HG03571 (cell line): ENCODE data around the gene TM9SF1.

Experiments
- ATAC-seq: cut with Tn5 transposase; IDR thresholded peaks from one replicate; pipeline ENCODE4 v1.9.1; 2021; ENCODE audit not compliant: unreplicated experiment

TM9SF1 gene, protein sequence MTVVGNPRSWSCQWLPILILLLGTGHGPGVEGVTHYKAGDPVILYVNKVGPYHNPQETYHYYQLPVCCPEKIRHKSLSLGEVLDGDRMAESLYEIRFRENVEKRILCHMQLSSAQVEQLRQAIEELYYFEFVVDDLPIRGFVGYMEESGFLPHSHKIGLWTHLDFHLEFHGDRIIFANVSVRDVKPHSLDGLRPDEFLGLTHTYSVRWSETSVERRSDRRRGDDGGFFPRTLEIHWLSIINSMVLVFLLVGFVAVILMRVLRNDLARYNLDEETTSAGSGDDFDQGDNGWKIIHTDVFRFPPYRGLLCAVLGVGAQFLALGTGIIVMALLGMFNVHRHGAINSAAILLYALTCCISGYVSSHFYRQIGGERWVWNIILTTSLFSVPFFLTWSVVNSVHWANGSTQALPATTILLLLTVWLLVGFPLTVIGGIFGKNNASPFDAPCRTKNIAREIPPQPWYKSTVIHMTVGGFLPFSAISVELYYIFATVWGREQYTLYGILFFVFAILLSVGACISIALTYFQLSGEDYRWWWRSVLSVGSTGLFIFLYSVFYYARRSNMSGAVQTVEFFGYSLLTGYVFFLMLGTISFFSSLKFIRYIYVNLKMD

DNA sequence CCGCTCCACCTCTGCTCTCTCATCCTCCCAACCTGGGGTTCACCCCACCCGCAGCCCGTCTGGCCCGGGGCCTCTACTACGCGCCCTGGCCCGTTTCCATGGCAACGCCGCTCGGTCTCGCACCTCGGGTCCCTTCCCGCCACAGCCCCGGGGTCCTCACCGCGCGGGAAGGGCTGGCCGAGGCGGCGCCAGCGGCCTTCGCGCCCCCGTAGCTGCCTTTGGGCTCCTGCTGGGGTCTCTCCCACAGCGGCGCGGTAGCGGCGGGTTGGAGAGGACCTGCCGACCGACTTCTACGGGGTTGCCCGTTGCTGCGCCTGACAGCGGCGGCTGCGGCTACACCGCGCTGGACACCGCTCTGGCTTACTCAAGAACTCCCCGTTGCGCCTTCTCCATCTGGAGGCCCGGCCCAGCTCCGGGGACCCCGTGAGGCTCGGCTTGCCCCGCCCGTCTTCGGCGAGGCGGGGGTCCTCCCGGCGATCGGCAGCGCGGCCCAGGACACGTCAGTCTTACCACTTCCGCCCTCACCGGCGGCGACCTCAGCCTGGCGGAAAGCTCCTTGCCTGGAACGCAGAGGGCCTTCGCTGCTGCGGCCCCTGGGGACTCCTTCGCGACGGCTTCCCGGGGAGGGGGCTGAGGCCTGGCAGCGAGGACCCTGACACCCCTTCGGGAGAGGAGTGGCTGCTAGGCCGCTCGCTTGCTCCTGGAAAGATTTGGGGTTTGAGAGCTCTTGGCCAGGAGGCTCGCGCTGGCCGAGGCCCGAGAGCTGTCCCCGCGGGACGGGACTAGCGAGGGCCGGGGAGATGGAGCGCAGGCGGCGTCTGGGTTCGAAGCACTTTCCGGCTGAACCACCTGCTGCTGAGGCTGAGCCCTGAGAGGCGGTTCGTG lies at the start of gene TM9SF1:
Gene TM9SF1 (minus strand): TSS at position 256 of the 885 bp plus-strand sequence. CDS start 422 bp downstream, outside the sequence.
- peak; percentile 75 for ATAC-seq

DNA sequence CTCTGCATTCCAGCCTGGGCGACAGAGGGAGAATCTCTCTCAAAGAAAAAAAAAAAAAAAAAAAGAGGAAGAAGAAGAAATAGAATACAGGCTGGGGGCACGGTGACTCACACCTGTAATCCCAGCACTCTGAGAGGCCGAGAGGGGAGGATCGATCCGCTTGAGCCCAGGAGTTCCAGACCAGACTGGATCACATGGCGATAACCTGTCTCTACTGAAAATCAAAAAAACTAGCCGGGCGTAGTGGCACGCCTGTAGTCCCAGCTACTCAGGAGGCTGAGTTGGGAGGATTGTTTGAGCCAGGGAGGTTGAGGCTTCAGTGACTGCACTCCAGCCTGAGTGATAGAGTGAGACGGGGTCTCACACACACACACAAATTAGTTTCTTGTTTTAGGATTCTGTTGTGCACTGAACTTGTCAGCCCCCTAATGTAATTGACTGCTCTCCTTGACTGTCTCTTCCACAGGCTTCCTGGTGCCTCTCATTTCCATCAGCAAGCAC lies 48.1 kb upstream of the TM9SF1 start:
- no peak for ATAC-seq

DNA sequence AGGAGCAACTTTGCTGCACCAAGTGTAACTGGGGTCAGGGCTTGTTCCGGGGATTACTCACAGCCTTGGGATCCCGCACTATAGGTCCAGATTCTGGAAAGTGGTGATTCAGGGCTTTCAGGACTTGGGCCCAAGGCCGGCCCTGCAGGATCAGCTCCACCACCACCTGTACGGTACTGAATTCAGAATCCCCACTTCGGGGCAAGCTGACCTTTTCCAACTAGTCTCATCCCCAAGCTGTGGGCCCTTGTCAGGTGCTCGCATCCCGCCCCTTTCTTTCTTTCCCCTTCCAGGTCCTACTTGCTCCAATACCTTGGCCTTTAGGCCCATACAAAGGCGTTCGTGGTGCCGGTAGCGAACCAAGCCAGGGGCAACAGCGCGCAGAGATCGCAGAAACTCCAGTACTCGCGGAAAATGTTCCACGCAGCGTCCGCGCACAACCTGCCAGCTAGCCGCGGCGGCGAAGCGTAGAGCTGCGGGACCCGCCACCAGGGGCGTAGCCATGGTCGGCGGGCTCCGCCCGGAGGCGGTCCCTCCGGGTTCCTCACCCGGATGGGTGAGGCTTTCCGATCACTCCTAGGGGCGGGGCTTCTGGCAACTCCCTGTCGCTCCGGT lies 46.7 kb upstream of the TM9SF1 start:
- ATAC-seq = peak; percentile 70

DNA sequence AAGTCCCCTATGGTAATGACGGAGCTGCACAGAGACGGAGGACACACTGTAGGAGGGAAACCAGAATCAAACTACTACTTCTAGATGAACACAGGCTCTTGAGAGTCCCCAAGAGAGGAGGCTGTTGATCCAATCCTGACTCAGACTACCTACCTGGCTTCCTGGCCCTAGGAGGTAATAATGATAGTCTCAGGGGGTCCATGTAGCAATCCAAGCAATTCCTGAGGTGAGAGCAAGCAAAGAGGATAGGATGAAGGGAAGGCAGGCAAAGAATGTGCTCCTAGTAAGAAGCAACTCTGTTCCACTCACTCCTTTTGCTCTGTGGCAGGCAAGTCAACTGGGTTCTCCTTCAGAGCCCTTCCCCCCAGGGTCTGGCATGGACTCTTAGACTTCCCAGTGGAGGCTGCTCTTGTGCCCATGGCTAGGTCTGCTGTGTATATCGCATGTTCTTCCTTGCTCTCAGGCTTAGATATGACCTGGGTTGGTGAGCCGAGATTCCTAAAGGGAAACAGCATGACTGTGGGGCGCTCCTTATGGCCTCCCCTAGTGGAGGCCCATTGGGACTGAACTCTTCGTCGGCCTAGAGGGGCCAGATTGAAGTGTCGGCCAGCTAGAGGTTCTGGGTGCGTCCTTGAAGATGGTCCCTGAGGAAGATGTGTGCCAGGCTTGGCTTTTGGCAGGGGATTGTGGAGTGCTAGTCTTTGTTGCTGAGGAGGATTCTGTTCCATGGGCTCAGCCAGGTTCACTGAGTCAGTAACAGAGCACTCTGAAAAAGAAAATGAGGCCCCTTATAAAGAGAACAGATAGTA lies 45.1 kb upstream of the TM9SF1 start:
- no peak for ATAC-seq

DNA sequence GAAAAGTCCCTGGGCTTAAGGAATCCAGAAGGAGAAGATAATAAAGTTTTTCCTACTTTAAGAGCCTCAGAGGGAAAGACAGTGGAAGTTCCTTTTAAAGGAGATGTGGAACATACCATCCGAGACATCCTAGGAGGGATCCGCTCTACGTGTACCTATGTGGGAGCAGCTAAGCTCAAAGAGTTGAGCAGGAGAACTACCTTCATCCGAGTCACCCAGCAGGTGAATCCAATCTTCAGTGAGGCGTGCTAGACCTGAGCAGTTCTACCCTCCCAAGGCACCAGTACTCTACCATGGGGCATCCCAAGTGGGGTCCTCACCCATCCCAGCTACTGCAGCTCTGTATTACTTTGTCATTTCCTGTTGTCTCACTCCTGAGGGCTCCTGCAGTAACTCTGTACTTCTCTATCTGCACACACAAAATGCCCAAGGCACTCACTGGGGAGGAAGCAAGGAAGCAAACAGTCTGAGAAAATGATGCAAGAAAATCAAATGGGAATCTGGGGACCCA lies 43.3 kb upstream of the TM9SF1 start:
- no peak for ATAC-seq

DNA sequence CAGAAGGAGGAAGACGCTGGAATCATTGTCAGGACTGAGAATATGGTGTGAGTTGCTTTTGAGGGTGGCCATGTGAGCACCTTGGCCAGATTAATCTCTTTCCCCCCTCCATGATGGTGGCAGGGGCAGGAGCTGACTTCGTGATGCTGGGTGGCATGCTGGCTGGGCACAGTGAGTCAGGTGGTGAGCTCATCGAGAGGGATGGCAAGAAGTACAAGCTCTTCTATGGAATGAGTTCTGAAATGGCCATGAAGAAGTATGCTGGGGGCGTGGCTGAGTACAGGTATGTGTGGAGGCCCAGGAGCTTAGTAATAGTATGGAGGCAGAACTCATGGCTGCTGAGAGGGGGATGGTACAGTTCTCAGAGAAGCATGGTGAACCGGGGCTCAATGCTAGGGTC lies 42.9 kb upstream of the TM9SF1 start:
- no peak for ATAC-seq

DNA sequence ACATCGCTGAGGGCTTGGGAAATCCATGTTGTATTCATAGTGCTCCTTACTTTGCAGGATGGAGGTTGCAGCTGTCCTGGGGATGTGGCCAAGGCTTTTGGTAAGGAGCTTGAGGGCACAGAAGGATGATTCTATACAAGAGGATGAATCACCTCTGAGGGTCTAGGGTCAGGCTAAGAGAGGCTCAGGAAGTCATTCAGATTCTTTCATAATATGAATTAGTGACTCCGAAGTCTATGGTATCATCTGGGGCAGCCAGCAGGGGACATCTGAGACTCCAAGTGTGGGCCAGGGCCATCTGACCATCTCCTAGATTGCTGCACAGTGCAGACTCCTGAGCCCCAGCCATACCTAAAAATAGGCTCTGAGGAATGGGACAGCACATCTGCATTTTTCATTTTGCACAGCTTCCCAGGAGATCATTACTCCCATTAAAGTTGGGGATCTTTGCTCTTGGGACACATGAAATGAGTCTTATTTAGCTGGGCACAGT lies 42.3 kb upstream of the TM9SF1 start:
- ATAC-seq = no peak

DNA sequence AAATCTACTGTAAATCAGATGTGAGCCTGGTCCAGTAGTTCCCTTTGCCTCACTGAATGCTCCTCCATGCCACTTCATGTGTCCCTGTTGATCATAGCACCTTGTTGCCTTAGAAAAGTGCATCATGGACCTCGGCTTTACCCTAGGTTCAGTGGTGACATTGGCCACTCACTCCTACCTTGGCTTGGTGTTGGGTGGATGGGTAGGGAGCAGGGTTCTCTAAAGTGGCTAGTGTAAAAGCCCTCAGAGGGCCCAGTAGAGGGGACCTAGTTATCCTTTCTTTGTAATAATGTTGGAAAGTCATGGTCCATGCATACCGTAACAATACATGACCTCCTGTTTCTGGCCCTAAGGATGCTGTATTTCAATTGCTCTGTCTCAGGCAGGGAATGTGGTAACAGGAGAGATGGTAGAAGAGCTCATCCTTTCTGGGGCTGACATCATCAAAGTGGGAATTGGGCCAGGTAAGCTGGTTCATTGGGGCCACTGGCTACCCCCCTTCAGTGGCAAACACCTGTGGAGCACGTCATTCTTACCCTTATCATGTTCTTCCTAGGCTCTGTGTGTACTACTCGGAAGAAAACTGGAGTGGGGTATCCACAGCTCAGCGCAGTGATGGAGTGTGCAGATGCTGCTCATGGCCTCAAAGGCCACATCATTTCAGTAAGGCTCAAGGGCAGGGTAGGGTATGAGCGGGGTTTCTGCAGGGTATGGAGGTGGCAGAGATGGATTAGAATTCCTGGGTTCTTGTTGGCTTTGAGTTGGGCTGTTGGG lies 41.6 kb upstream of the TM9SF1 start:
- ATAC-seq = no peak

DNA sequence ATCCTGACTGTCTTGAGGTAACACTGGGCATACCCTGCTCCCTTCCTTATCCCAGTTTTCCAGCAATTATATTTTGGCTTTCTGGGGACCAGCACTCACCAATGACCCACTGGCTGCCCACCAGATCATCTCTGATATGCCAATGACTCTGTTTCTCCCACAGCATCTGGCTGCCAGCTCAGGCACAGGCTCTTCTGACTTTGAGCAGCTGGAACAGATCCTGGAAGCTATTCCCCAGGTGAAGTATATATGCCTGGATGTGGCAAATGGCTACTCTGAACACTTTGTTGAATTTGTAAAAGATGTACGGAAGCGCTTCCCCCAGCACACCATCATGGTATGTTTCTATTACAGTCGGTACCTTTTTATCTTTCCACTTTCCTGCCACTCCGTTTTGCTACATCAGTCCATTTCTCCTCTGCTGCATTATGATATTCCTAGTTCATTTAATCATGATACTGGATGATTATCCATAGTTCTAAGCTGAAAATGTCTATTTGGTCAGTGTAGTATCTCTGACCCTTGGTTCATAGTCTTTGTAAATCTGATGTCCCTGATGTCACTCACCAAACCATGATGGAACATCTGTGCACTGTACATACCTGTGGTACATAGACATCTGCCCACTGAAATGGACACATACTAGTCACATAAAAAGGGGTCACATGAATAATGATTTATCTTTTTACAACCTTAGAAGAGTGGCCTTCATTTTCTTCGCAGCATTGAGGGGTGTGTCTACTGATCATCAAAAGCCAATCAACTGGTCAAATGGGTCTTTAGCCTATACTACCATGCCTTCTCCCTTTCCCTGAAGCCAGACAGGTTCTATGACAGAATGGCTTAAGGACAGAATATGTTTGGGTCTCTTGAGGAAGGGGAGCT lies 40.8 kb upstream of the TM9SF1 start:
- ATAC-seq = no peak

DNA sequence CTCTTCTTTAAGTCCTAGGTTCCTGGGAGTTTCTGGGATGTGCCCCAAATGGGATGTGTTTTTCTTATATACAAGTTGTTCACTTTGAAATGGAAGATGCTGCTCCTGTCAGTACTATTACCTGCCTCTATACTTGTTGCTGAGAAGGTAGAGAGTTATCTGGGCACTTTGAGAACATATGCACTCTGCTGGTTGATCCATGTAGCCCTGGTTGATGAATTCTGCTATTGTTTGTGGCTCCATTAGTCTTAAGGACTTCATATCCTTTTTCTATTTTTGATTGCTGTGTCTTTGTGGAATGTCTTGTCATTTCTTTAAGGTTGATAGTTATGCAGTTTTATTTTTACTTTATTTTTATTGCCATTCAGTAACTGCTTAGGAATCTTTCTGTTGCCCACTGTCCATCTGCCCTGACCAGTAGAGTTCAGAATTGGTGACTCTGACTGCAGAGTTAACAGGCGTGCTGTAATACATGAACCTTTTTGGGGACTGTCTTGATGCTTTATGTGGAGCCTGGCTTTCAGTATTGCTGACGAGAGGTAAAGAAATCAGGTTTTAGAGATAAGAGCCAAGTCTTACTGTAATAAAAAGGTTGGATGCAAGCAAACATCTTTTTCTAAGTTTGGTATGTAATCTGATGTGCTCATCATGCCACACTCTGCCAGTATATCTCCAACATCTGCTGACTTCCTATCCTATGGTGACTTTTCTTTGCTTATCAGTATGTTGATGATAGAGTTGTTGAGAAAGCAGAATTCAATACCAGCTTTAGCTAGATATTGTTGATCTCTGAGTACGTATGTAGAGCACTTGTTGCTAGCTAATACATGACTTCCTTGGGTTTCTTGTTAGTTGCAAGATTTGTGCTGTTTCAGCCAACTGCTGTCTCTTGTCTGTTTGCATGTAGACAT lies 39.1 kb upstream of the TM9SF1 start:
- no peak for ATAC-seq

DNA sequence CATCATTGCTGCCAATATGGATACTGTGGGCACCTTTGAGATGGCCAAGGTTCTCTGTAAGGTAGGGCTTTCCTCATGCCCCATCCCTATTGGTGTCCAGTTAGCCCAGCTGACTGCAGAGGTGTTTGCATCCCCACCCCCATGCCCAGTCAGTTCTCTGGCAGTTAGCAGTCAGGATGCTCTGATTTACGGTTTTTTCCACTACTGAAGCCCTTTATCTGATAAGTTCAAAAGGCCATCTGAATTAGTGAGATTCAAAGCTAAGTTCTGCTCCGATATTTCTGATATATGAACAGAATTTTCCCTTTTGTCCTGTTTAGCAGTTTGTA lies 38.3 kb upstream of the TM9SF1 start:
- no peak for ATAC-seq

DNA sequence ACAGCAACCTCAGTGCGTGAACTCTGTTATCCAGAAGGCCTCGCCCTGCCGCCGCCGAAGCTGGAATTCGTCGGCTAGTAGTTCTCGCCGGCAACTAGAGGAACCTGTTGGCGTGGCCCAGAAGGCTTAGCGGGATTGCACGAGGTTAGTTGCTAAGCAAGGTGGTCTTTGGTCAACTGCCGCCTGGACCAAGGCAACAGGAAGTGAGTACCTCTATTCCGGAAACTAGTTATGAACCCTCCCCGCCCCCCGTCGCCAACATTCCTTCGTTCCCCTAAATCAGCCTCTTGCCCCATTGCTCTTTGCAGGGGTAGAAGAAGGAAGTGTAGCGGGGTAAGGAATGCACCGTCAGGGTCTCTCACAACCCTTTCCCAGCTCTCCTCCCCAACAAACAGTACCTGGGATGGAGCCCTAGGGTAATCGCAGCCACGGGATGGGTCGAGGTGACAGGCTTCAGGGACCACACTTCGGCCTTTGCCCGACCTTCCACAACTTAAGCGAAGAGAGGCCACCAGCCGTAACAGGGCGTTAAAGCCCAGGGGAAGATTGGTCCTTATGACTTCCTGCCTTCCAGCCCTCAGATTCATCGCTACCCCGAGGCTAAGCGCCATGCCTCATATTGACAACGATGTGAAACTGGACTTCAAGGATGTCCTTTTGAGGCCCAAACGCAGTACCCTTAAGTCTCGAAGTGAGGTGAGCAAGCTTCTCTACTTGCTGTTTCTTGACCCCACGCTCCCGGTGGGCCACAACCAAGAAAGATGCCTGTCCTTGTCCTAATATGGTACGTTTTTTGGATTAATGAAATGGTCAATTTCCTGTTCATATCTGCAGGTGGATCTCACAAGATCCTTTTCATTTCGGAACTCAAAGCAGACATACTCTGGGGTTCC lies 37.6 kb upstream of the TM9SF1 start, which contains the start of gene GMPR2:
Gene GMPR2 (plus strand): TSS at position 285 of the 893 bp plus-strand sequence. CDS start 325 bp downstream, at position 610.
- ATAC-seq = peak; percentile 57

DNA sequence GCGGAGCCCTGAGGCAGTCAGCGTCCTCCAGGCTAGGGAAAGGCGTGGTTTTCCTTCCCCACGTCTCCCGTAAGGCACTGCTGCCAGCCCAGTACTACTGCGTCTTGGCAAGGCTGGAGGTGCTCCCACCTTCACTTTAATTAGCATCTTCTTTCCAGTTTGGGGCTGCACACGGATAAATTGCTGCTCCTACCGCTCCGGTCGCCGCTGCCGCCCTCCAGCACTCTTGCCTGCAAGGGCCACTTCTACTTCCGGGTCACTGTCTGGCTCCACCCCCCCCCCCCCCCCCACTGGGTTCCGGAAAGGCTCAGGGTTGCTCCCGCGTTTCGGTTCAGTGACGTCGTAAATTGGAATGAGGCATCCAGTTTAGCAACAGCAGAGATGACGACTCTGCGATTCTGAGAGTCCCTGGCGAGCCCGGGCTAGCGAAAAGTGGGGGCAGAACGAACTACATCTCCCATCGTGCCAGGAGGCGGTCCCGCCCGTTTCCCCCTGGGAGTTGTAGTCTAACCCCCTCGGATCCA lies 36.9 kb upstream of the TM9SF1 start, which contains the start of gene NEDD8:
Gene NEDD8 (minus strand): TSS at position 247 of the 524 bp plus-strand sequence. CDS start 100 bp downstream, at position 147.
- ATAC-seq = peak; percentile 57

DNA sequence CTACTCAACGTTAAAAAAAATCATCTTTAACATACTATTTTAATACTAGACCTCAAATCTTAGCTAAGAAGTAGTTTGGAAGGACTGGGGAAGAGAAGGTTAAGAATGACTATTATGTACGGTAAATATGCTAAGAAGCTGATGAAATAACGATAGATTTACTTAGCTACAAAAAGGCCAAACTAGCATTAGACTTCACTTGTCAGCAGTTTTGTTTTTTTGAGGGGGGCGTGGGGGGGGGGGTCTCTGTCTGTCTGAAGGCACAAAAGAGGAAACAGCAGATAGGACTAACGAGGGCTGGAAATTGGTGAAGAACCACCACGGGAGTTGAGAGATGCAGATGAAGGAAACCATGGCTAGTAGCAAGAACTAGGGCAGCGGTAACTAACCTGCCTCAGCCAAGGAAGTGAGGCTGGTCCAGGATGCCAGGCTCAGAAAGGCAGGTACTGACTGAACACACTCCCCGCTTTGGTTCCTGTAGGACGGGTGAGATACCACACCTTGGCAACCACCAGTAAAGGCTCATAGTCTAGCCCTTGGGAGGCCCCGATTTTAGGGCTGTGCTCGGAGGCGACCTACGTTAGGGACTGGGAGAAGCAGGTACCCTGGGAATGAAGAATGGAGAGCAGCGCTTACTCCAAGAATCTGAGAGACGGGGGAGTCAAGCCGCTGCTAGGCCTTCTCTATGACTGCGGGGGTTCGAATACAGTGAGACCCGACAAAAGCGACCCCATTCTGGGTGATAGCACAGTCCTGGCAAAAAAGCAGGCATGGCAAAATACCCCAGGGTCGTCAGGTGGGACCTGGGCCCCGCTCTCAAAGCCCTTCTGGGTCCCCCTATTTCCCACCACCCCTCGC lies 36.3 kb upstream of the TM9SF1 start:
- no peak for ATAC-seq

DNA sequence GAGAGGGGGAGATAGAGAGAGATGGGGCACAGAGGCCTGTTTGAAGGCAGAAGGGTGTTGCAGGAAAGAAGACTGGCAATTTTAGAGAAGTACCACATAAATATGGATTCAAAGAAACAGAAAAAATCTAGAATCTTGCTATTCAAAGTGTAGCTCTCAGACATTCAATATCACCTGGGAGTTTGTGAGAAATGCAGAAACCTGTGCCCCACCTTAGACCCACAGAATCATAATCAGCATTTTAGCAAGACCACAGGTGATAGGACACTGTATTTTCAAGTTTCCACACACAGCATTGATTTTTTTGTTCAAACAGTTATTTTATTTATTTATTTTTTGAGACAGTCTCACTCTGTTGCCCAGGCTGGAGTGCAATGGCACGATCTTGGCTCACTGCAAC lies 33.7 kb upstream of the TM9SF1 start:
- ATAC-seq = no peak
